ENCODE results near the gene ARMC5.

GRCh38 chr16:31458073-31458843 lies 1.0 kb upstream of the ARMC5 start:
- TF ChIP-seq CTCF (IDR thresholded peaks at IDR 0.05) (peak in 3 of 4 experiments; percentile 12 to 36 (median 23)), POLR2AphosphoS5 (IDR thresholded peaks at IDR 0.05) (peak; percentile 26)
